Naive thymus-derived CD4-positive, alpha-beta T cell (primary cell): Measurements from ENCODE around the gene PRDM16. TPM values are rescaled to one million over a fixed set of nuclear protein-coding genes. Genes with fewer than 3 reads are reported as not detected.

Source experiments
- ATAC-seq: fragments of 150-1000 bp; cut with Tn5 transposase; 2 replicates; pipeline ENCODE4 v1.10.0; 2021; ENCODE audit warnings: mild to moderate bottlenecking, moderate library complexity
- CTCF ChIA-PET: fragments of 350-600 bp; sonication (Branson Sonifier 250); formaldehyde crosslinking; loops from one replicate; lab custom pipeline; 2021; ENCODE audit warnings: antibody characterized with exemption; lab: Charles Lee
- POLR2A ChIA-PET: fragments of 350-600 bp; sonication (Branson Sonifier 250); formaldehyde crosslinking; loops from one replicate; lab custom pipeline; 2021; ENCODE audit warnings: antibody characterized with exemption, inconsistent platforms; lab: Charles Lee
- DNase-seq, 9 donors: peaks; one replicate each; pipeline versions ENCODE4 v3.0.0 to v3.0.0-alpha.2; 2020 to 2022; ENCODE audit warnings: mixed read lengths in 1 of 9
- H3K27ac ChIP-seq: one replicate; pipeline ENCODE4 v1.7.0; 2013; ENCODE audit warnings: mild to moderate bottlenecking, low read depth, low read length, moderate library complexity
- H3K27me3 ChIP-seq, 2 donors: one replicate each; pipeline ENCODE4 v1.7.0; 2013; ENCODE audit warnings: low read length in 2 of 2, mild to moderate bottlenecking in 2 of 2, moderate library complexity in 2 of 2; ENCODE audit not compliant: control insufficient read depth in 2 of 2, insufficient read depth in 2 of 2
- H3K36me3 ChIP-seq, 3 experiments: 1 replicate in 2 of 3; 2 replicates in 1 of 3; pipeline ENCODE4 v1.7.0; 2013; ENCODE audit warnings: low read length in 3 of 3, mild to moderate bottlenecking in 3 of 3, moderate library complexity in 1 of 3; ENCODE audit not compliant: insufficient read depth in 3 of 3, control insufficient read depth in 2 of 3
- H3K4me1 ChIP-seq, 2 donors: one replicate each; pipeline ENCODE4 v1.7.0; 2013; ENCODE audit warnings: low read length in 2 of 2, mild to moderate bottlenecking in 2 of 2, moderate library complexity in 1 of 2; ENCODE audit not compliant: control insufficient read depth in 2 of 2, insufficient read depth in 2 of 2
- H3K4me3 ChIP-seq: 2 replicates; pipeline ENCODE4 v1.7.0; 2013; ENCODE audit warnings: mild to moderate bottlenecking, low read length
- H3K9me3 ChIP-seq, 3 experiments: 1 replicate in 2 of 3; 2 replicates in 1 of 3; pipeline ENCODE4 v1.7.0; 2013; ENCODE audit warnings: low read length in 3 of 3; ENCODE audit not compliant: control insufficient read depth in 2 of 3
- H3K27ac Mint-ChIP-seq, 9 donors: one replicate each; pipeline ENCODE4 v1.8.0; 2020 to 2022; ENCODE audit warnings: mixed read lengths in 9 of 9, mild to moderate bottlenecking in 8 of 9, moderate library complexity in 5 of 9, inconsistent platforms in 2 of 9
- H3K27me3 Mint-ChIP-seq, 5 donors: one replicate each; pipeline ENCODE4 v1.8.0; 2021 to 2022; ENCODE audit warnings: mixed read lengths in 5 of 5, mild to moderate bottlenecking in 1 of 5
- H3K36me3 Mint-ChIP-seq, 5 donors: one replicate each; pipeline ENCODE4 v1.8.0; 2020 to 2022; ENCODE audit warnings: mixed read lengths in 5 of 5, mild to moderate bottlenecking in 3 of 5, inconsistent platforms in 1 of 5
- H3K4me1 Mint-ChIP-seq, 7 donors: one replicate each; pipeline ENCODE4 v1.8.0; 2020 to 2022; ENCODE audit warnings: mixed read lengths in 7 of 7, mild to moderate bottlenecking in 3 of 7, inconsistent platforms in 1 of 7
- H3K4me3 Mint-ChIP-seq, 10 donors: one replicate each; pipeline ENCODE4 v1.8.0; 2020 to 2022; ENCODE audit warnings: mild to moderate bottlenecking in 10 of 10, mixed read lengths in 10 of 10, moderate library complexity in 6 of 10, inconsistent platforms in 2 of 10
- H3K9me3 Mint-ChIP-seq, 11 donors: one replicate each; pipeline ENCODE4 v1.8.0; 2020 to 2022; ENCODE audit warnings: mixed read lengths in 11 of 11, mild to moderate bottlenecking in 4 of 11, inconsistent platforms in 1 of 11, moderate library complexity in 1 of 11
- intact Hi-C, 2 donors: fragments of 100-400 bp; cut with micrococcal nuclease; formaldehyde crosslinking; loops; one replicate each; pipeline ENCODE4 v1.15.1; 2023
- polyA plus RNA-seq, 2 donors: library from polyadenylated mRNA; unstranded; fragments of 300-500 nt; fragmentation: Illumina TruSeq; gene quantifications; one replicate each; pipeline ENCODE4 v1.2.3, GENCODE V29; 2021
- total RNA-seq, 6 experiments: library from RNA in 5 of 6; stranded (reverse) in 5 of 6; gene quantifications; 1 replicate in 5 of 6; 2 replicates in 1 of 6; pipeline ENCODE4 v1.2.3 and lab custom pipeline; 2021 to 2026

PRDM16 gene
- total and polyA plus RNA-seq, 7 experiments from 2014 or later: 0.05 to 0.61 (median 0.36) TPM; not detected in 2

DNA sequence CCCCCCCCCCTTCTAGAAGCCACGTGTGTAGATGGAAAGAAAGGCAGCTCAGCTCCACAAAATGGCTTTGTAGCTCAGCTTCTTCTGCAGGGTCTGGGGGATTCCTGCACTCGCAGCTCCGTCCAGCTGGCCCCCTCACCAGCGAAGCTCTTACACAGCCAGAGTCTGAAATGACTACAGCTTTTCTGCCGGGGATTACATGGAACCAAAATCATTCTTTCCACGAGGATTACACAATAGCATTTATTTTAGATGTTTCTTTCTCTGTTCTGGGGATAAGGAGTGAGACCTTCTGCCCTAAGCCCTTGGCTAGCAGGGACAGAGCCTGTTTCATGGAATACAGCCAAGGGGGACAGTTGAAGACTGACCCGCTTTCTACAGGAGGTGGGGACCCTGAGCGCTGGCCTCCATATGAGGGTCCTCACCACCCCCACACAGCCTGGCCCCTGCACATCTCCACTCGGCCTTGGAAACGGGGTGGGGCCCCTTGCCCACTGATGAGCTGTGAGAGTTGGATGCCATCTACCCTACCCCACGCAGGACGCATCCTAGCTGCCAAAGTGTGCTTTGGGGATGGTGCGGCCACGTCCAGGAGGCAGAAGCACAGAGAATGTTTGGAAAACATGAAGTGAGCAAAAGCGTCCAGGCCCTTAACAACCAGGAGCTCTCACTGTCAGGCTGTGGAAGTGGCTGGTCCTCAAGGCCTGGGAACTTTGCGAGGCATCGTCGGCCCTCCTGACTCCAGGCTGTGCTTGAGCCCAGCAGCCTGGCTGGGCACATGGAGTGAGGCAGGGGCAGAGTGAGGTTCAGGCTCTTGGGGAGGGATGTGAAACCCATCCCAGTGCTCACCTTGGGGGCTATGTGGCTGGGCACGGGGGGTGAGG is 33.2 kb upstream of the PRDM16 start:
- H3K4me1 Mint-ChIP-seq: peaks cover 5 to 35% (median 21%) of the 10 kb centered on the region in 7 donors
- no peaks in the 10 kb centered on the region for H3K36me3 Mint-ChIP-seq
- Histone ChIP-seq H3K9me3 (no peaks in the 10 kb centered on the region), H3K4me3 (no peak overlapping the region), H3K4me1 (peaks cover 0 to 39% of the 10 kb centered on the region in 2 donors), H3K36me3 (no peaks in the 10 kb centered on the region), H3K27ac (no peak overlapping the region), H3K27me3 (no peaks in the 10 kb centered on the region)
- H3K9me3 Mint-ChIP-seq: no peaks in the 10 kb centered on the region
- ATAC-seq: no peak
- CTCF ChIA-PET: no interaction called here
- POLR2A ChIA-PET: no interaction called here
- peak overlapping the region in 4 of 9 donors; percentile 23 to 79 (median 46) for H3K27ac Mint-ChIP-seq
- peaks cover 0 to 2% (median 0%) of the 10 kb centered on the region in 5 donors for H3K27me3 Mint-ChIP-seq
- no peak for DNase-seq
- H3K4me3 Mint-ChIP-seq: no peak overlapping the region
- intact Hi-C loops: loop anchor here in 1 of 2 donors (10.0 kb wide), 1 partner anchor 621 kb away; the partner anchor contains the start of gene PEX10

DNA sequence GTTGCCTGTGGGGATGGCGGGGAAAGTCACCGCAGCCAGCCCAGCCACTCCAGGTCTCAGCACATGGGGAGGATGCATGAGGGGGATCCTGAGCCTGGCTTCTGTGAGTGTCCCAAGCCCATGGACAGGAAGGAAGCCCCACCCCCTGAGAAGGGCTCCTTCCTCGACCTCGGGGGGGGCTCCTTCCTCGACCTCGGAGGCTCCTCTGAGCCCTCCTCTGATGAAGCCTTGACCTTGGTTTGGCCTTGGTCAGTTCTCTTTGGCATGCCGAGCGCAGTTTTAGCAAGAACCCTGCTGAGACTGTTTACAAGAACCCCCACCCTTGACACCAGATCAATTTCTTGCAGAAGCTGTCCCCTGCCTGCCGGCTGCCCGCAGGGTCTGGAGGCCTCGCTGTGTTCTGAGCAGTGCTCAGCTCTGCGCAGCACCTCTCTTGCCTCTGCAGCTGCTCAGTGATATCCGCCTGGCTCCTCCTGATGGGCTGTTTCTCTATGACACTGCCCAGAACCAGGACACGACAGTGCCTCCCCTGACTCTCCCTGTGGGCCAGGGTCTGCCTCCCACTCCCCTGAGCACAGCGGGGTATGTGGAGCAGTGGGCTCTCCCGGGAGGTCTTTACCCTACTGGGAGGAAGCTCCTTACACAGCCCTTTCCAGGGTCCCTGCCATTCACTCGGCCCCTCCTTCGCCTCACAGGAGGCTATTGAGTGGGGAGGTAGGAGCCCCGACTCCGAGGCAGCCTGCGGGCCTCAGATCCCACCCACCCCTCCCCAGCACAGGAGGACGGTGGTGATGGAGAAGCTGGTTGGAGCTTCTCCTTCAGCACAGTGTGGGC is 32.3 kb upstream of the PRDM16 start:
- ChIA-PET POLR2A (no interaction called here), CTCF (no interaction called here)
- H3K4me1 Mint-ChIP-seq: peaks cover 5 to 35% (median 21%) of the 10 kb centered on the region in 7 donors
- Histone ChIP-seq H3K4me3 (no peak overlapping the region), H3K27ac (no peak overlapping the region), H3K27me3 (no peaks in the 10 kb centered on the region), H3K36me3 (no peaks in the 10 kb centered on the region), H3K4me1 (peaks cover 0 to 40% of the 10 kb centered on the region in 2 donors), H3K9me3 (no peaks in the 10 kb centered on the region)
- peak overlapping the region in 1 of 9 donors; percentile 79 for H3K27ac Mint-ChIP-seq
- DNase-seq (no peak), ATAC-seq (no peak)
- H3K36me3 Mint-ChIP-seq: no peaks in the 10 kb centered on the region
- H3K27me3 Mint-ChIP-seq: peaks cover 0 to 2% (median 0%) of the 10 kb centered on the region in 5 donors
- H3K4me3 Mint-ChIP-seq: no peak overlapping the region
- intact Hi-C loops: loop anchor here in 1 of 2 donors (10.0 kb wide), 1 partner anchor 622 kb away; the partner anchor contains the start of gene PEX10
- H3K9me3 Mint-ChIP-seq: no peaks in the 10 kb centered on the region

DNA sequence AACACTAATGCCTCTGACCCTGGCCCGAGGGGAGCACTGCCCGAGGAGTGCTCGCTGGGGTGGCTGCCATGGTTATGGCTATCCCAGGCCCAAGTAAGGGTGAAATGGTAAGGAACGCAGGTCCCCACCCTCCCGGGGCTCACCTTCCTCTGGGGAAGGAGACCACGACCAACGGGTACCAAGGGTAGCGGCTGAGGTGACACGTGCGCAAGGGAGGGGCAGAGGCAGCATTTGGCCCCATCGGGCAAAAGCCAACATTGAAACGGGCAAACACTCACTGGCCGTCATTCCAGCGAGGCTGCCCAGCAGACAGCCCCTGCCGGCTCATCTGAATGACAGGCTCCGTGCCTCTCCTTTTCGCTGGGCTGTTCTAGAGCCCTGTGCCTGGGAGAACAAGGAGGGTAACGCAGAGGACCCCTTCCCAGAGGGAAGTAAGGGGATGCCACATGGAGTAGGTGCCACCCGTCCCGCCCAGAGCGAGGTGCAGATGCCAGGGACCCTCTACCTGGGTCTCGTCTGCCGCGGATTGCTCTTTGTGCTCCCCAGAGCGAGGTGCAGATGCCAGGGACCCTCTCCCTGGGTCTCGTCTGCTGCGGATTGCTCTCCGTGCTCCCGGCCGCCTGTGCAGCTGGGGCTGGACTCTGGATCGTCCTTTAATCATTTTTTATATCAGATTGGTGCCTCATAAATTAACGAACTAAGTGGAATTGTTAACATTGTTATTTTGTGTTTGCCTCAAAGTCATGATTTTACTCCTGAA is 31.5 kb upstream of the PRDM16 start:
- no peaks in the 10 kb centered on the region for H3K27me3 ChIP-seq
- ChIA-PET CTCF (no interaction called here), POLR2A (no interaction called here)
- H3K36me3 ChIP-seq: no peaks in the 10 kb centered on the region
- peak in 1 of 9 donors; percentile 6 for DNase-seq
- peaks cover 0 to 2% (median 0%) of the 10 kb centered on the region in 5 donors for H3K27me3 Mint-ChIP-seq
- H3K27ac Mint-ChIP-seq: no peak overlapping the region
- no peaks in the 10 kb centered on the region for H3K36me3 Mint-ChIP-seq
- intact Hi-C loops: loop anchor here in 1 of 2 donors (10.0 kb wide), 1 partner anchor 623 kb away; the partner anchor contains the start of gene PEX10
- H3K9me3 Mint-ChIP-seq: no peaks in the 10 kb centered on the region
- H3K4me3 ChIP-seq: no peak overlapping the region
- H3K27ac ChIP-seq: no peak overlapping the region
- H3K4me1 ChIP-seq: peaks cover 0 to 34% of the 10 kb centered on the region in 2 donors
- H3K9me3 ChIP-seq: no peaks in the 10 kb centered on the region
- peaks cover 2 to 30% (median 21%) of the 10 kb centered on the region in 7 donors for H3K4me1 Mint-ChIP-seq
- ATAC-seq: no peak
- no peak overlapping the region for H3K4me3 Mint-ChIP-seq

DNA sequence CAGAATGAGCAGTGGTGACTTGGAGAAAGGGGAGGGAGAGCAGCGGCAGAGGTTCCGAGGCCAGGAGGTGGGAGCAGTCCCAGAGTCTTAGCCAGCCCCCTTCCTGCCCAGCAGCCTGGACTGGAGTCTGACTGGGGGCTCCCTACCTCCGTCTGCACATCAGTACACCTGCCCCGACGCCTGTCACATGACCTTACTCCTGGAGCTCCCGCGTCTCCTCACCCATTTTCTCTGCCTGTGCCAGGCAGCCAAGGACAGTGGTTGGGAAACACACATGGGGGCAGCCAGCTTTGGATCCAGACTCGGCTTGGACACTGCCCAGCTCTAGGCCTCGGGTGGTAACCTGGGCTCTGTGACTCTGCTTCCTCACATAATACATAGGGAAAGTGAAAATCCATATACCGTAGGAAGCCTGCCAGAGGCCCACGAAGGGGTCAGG is 30.9 kb upstream of the PRDM16 start:
- Histone ChIP-seq H3K4me1 (peaks cover 0 to 29% of the 10 kb centered on the region in 2 donors), H3K36me3 (no peaks in the 10 kb centered on the region), H3K9me3 (no peaks in the 10 kb centered on the region), H3K4me3 (no peak overlapping the region), H3K27me3 (no peaks in the 10 kb centered on the region), H3K27ac (no peak overlapping the region)
- intact Hi-C loops: loop anchor here in 1 of 2 donors (10.0 kb wide), 1 partner anchor 623 kb away; the partner anchor contains the start of gene PEX10
- Mint-ChIP-seq H3K27ac (no peak overlapping the region), H3K4me3 (no peak overlapping the region), H3K27me3 (peaks cover 0 to 2% (median 0%) of the 10 kb centered on the region in 5 donors), H3K9me3 (no peaks in the 10 kb centered on the region), H3K4me1 (peaks cover 2 to 25% (median 16%) of the 10 kb centered on the region in 7 donors), H3K36me3 (no peaks in the 10 kb centered on the region)
- ATAC-seq: no peak
- POLR2A ChIA-PET: no interaction called here
- CTCF ChIA-PET: no interaction called here
- DNase-seq: peak in 1 of 9 donors; percentile 2

DNA sequence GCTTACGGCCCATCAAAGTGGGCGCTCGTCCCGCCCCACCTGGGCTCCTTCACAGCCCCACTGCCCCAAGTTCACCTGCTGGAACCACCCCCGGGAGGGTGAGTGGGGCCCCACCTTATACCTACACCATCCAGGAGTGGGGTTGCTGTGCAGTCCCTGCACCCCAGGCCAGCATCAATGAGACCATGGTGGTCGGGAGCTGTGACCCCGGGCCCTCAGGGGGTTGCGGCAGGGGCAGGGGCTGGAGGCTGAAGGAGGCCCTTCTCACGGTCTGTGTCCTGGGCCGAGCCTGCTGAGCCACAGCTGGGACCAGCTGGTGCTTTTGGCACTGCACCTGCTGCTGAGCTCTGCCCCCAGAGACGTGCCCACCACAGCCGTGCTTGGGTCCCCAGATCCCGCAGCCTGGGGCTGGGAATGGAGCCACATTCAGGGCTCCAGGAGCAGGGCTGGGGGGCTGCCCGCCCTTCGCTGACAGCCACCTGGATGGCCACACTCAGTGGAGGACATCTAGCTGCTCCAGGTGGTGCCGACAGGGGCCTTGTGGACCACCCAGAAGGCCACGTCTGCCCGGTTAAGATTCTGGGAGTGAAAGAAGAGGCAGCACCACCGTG is 30.3 kb upstream of the PRDM16 start:
- Histone ChIP-seq H3K36me3 (no peaks in the 10 kb centered on the region), H3K27me3 (no peaks in the 10 kb centered on the region), H3K4me1 (peaks cover 0 to 23% of the 10 kb centered on the region in 2 donors), H3K4me3 (no peak overlapping the region), H3K9me3 (no peaks in the 10 kb centered on the region), H3K27ac (no peak overlapping the region)
- no peak overlapping the region for H3K4me3 Mint-ChIP-seq
- ChIA-PET CTCF (no interaction called here), POLR2A (interaction anchor here (0.9 kb wide), 1 partner anchor 11 kb away, joined by 3 read pairs; no protein-coding TSS in a partner anchor)
- H3K9me3 Mint-ChIP-seq: no peaks in the 10 kb centered on the region
- H3K27me3 Mint-ChIP-seq: peaks cover 0 to under 1% (median 0%) of the 10 kb centered on the region in 5 donors
- DNase-seq (peak in 1 of 9 donors; percentile 11), ATAC-seq (no peak)
- peaks cover 0 to 20% (median 11%) of the 10 kb centered on the region in 7 donors for H3K4me1 Mint-ChIP-seq
- H3K27ac Mint-ChIP-seq: no peak overlapping the region
- H3K36me3 Mint-ChIP-seq: no peaks in the 10 kb centered on the region
- intact Hi-C loops: loop anchor here in 1 of 2 donors (10.0 kb wide), 1 partner anchor 624 kb away; the partner anchor contains the start of gene PEX10
